ENCODE measurements around the gene SSBP2.

Gene SSBP2

DNA sequence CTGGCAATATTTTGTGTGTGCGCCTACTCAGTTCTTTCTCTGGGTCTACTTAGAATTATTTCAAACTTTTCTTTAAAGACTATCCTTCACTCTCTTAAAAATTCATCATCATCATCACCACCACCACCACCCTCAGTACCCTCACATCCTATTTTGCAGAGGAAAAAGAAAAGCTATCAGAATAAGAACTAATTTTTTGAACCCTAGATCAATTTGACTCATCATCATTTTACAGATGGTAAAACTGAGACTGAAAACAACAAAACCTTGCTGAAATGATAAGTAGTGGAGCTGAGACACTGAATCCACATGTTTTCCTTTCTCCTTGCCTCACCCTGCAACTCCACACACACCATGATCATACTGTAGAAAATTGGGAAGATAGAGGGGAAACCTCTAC, 119.3 kb downstream of the SSBP2 start:
- TF ChIP-seq FOXP2 (optimal IDR thresholded peaks at IDR 0.05; ENCODE audit: borderline replicate concordance, extremely low read depth, extremely low read length, insufficient read depth) = no peak
- TF ChIP-seq TAF1 (IDR thresholded peaks at IDR 0.05; ENCODE audit: borderline replicate concordance, insufficient read depth, low read length) = no peak
- no peak for TF ChIP-seq SIN3A (IDR thresholded peaks at IDR 0.05; ENCODE audit: borderline replicate concordance, insufficient read depth, low read length)
- TF ChIP-seq, protein P1, sequence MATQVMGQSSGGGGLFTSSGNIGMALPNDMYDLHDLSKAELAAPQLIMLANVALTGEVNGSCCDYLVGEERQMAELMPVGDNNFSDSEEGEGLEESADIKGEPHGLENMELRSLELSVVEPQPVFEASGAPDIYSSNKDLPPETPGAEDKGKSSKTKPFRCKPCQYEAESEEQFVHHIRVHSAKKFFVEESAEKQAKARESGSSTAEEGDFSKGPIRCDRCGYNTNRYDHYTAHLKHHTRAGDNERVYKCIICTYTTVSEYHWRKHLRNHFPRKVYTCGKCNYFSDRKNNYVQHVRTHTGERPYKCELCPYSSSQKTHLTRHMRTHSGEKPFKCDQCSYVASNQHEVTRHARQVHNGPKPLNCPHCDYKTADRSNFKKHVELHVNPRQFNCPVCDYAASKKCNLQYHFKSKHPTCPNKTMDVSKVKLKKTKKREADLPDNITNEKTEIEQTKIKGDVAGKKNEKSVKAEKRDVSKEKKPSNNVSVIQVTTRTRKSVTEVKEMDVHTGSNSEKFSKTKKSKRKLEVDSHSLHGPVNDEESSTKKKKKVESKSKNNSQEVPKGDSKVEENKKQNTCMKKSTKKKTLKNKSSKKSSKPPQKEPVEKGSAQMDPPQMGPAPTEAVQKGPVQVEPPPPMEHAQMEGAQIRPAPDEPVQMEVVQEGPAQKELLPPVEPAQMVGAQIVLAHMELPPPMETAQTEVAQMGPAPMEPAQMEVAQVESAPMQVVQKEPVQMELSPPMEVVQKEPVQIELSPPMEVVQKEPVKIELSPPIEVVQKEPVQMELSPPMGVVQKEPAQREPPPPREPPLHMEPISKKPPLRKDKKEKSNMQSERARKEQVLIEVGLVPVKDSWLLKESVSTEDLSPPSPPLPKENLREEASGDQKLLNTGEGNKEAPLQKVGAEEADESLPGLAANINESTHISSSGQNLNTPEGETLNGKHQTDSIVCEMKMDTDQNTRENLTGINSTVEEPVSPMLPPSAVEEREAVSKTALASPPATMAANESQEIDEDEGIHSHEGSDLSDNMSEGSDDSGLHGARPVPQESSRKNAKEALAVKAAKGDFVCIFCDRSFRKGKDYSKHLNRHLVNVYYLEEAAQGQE (IDR thresholded peaks at IDR 0.05; ENCODE audit: insufficient read depth in 1 of 2, low read depth in 2 of 2, low read length in 2 of 2) = no peak

DNA sequence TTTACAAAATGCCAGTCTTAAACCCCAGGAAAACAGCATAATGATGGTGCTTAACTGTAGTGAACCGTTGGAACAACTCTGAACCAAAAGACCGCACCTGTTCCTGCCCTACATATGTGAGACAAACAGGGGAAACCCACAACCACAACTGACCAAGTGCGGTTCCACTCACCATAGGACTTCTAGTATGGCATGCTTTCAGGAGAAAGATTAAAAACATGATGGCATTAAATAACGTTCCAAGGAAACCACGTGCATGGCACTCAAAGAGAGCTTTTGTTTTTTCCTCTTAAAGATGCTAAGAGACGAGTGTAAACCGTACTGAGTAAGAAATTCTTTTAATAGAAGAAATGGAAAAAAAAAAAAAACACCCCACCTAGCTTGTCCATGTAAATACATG, 119.8 kb downstream of the SSBP2 start:
- TF ChIP-seq, protein P1 (IDR thresholded peaks at IDR 0.05; ENCODE audit: insufficient read depth in 1 of 2, low read depth in 2 of 2, low read length in 2 of 2) = no peak
- TF ChIP-seq SIN3A (IDR thresholded peaks at IDR 0.05; ENCODE audit: borderline replicate concordance, insufficient read depth, low read length) (no peak), FOXP2 (optimal IDR thresholded peaks at IDR 0.05; ENCODE audit: borderline replicate concordance, extremely low read depth, extremely low read length, insufficient read depth) (no peak), TAF1 (IDR thresholded peaks at IDR 0.05; ENCODE audit: borderline replicate concordance, insufficient read depth, low read length) (no peak), POLR2AphosphoS5 (IDR thresholded peaks at IDR 0.05; ENCODE audit: low read depth, low read length) (no peak)

DNA sequence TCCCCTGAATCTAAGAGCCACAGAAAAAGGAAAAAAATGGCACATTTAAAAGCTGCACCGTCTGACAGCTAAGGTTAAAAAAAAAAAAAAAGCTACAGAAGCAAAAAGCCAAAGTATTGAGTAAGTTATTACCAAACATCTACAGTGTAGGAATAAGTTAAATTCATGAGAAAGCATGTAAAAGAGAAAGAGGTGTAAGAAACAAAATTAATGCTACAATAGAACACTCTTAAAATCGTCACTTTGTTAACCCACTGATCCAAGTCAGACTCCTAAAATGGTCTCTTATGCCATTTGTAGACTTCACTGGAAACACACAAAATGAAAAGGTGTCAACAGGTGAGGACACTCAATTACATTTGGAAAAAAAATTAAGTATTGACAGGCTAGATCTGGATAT, 120.2 kb downstream of the SSBP2 start:
- no peak for TF ChIP-seq FOXP2 (optimal IDR thresholded peaks at IDR 0.05; ENCODE audit: borderline replicate concordance, extremely low read depth, extremely low read length, insufficient read depth)
- TF ChIP-seq TAF1 (IDR thresholded peaks at IDR 0.05; ENCODE audit: borderline replicate concordance, insufficient read depth, low read length) = no peak
- no peak for TF ChIP-seq SIN3A (IDR thresholded peaks at IDR 0.05; ENCODE audit: borderline replicate concordance, insufficient read depth, low read length)
- TF ChIP-seq POLR2AphosphoS5 (IDR thresholded peaks at IDR 0.05; ENCODE audit: low read depth, low read length) = no peak
- TF ChIP-seq, protein P1 (IDR thresholded peaks at IDR 0.05; ENCODE audit: insufficient read depth in 1 of 2, low read depth in 2 of 2, low read length in 2 of 2) = no peak

DNA sequence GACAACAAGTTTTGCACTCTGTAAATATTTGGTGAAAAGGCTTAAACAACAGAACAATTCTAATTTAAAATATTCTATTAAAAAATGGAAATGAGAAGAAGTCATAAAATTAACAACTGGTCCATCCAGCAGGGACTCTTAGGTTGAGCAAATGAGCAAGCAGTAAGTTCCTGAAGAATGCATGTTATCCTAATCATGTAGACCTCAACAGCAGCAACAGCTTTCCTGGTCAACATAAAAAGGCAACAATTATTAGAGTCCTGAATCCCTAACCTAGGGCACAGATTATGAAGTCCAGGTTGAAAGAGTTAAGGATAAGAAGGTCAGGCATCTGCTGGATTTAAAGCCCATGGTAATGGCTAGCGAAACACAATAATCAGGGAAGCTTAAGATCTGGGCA, 120.9 kb downstream of the SSBP2 start:
- TF ChIP-seq, protein P1 (IDR thresholded peaks at IDR 0.05; ENCODE audit: insufficient read depth in 1 of 2, low read depth in 2 of 2, low read length in 2 of 2) = no peak
- TF ChIP-seq POLR2AphosphoS5 (IDR thresholded peaks at IDR 0.05; ENCODE audit: low read depth, low read length) (no peak), TAF1 (IDR thresholded peaks at IDR 0.05; ENCODE audit: borderline replicate concordance, insufficient read depth, low read length) (no peak), FOXP2 (optimal IDR thresholded peaks at IDR 0.05; ENCODE audit: borderline replicate concordance, extremely low read depth, extremely low read length, insufficient read depth) (no peak), SIN3A (IDR thresholded peaks at IDR 0.05; ENCODE audit: borderline replicate concordance, insufficient read depth, low read length) (no peak)

DNA sequence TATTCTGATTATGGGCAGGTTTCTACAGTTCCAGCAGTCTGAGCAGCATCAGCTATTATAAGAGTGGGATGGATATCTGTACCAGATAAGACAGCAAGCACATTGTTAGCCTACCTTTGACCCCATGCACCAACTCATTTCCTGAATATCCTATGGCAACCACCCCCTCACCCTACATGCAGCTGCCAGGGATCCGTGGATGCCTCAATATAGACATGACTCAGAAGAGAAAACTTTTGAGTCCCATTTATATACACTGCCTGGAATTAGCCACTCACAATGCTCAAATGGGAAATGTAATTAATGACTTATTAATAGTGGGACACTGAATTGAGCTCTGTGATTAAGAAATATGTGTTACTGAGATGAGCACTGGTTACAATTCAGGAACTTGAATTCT, 124.4 kb downstream of the SSBP2 start:
- TF ChIP-seq SIN3A (IDR thresholded peaks at IDR 0.05; ENCODE audit: borderline replicate concordance, insufficient read depth, low read length) = no peak
- TF ChIP-seq FOXP2 (optimal IDR thresholded peaks at IDR 0.05; ENCODE audit: borderline replicate concordance, extremely low read depth, extremely low read length, insufficient read depth) = no peak
- no peak for TF ChIP-seq TAF1 (IDR thresholded peaks at IDR 0.05; ENCODE audit: borderline replicate concordance, insufficient read depth, low read length)
- TF ChIP-seq, protein P1 (IDR thresholded peaks at IDR 0.05; ENCODE audit: insufficient read depth in 1 of 2, low read depth in 2 of 2, low read length in 2 of 2) = no peak
- TF ChIP-seq POLR2AphosphoS5 (IDR thresholded peaks at IDR 0.05; ENCODE audit: low read depth, low read length) = no peak

Data from PFSK-1 (cell line).